Stimulated activated CD8-positive, alpha-beta memory T cell treated with anti-CD3 and anti-CD28 coated beads, Interleukin-4, amount 100 ng/mL, for 24 hours (primary cell): Measurements from ENCODE around the gene GEN1.
A peak's percentile ranks its signal among the peaks of the same experiment; 100 is the strongest.

Source experiments
- DNase-seq: peaks from one replicate; pipeline ENCODE4 v3.0.0-alpha.2; 2020; ENCODE audit warnings: low read depth

Gene GEN1

DNA sequence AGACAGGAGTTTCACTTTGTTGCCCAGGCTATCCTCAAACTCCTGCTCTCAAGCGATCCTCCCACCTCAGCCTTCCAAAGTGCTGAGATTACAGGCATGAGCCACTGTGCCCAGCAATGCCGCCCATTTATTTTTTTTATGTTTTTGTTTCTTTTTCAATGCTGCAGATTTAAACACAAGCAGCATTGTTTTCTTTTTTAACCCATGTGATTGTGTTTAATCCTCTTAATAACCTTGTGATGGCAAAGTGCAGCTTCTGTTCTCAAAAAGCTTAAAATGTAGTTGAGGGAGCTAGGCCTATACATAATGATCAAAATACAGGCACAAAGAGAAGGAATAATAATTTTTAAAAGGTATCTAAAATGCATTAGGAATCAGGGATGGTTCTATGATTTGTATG, 73.8 kb downstream of the GEN1 start:
- no peak for DNase-seq

DNA sequence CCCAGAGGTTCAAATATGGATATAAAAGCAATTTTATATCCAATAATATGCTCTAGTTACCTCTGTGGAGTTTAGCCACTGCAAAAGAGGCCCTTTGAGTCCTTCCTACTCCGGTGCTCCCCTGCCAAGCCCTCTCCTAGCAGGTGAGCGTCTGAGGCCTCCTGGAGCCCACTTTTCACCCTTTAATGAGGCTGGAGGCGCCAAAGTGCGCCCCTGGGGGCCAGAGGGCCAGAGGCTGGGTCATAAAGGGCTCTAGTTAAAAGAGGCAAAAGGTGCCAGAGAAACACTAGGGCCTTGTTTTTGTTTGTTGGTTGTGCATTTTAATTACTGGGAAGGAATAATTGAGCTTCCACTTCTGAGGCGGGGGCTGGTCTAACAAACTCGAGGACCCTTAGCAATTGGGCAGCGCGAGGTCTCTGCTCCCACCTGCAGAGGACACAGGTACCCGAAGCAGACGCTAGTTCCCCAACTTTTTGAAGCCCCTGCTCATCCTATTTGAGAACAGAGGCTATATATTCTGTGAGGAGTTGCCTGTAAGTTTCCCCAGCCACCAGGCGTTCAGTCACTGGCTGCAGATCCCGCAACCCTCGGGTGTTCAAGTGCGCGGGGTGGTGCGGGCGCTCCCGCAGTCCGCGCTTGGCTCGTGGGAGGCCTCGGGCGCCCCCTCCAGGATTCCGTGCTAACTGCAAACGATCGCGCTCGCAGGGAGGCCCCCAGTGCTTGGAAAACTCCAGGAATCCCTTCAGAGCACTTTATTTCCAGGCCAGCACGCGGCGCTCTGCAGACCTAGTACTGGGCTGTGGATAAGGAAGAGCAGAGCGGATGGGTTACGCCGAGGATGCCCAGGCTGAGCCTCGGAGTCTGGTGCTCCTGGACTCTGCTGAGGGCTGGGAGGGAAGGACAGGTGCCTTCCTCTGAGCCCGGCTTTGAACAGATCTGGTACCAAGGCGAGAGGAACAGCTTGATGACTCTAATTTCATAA, 76.4 kb downstream of the GEN1 start:
- peak; percentile 15 for DNase-seq

DNA sequence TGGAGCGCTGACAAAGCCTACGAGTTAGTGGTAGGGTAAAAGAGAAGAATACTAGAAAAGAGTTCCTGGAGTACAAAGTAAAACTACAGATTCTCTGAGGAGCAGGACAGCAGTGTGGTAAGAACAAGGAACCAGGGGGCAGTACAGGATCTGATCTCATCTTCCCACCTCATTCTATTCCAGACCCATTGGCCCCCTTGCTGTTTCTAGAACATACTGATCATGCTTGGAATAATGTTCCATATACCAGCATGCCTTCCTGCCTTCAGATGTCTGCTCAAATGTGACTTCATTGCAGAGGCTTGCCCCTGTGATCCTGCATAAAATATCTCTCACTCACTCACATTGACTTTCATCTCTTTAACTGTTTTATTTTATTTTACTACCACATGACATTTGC, 81.6 kb downstream of the GEN1 start:
- DNase-seq, result no peak
